ENCODE results near the gene TREX2. TPM values are rescaled to one million over a fixed set of nuclear protein-coding genes. Genes with fewer than 3 reads are reported as not detected.

Gene TREX2
- total and polyA plus RNA-seq, 2 experiments from 2014 or later: 0.60 to 1.3 TPM

GRCh38 chrX:153463556-153463955 lies 17.7 kb upstream of the TREX2 start:
- TF ChIP-seq CTCF (IDR thresholded peaks at IDR 0.05; ENCODE audit: poor library complexity) (no peak), EZH2 (IDR thresholded peaks at IDR 0.05; ENCODE audit: borderline replicate concordance) (no peak), EZH2phosphoT487 (IDR thresholded peaks at IDR 0.05; ENCODE audit: low read depth, severe bottlenecking, unreplicated experiment) (no peak)
- WGBS (ENCODE audit: low lambda C conversion rate, missing lambda C conversion rate): 79% methylated on average over 12 of the region's 12 CpGs
- no peaks in the 10 kb centered on the region for H3K9me2 ChIP-seq (replicated peaks; ENCODE audit: insufficient read depth)
- no peaks in the 10 kb centered on the region for H3K79me2 ChIP-seq
- no peaks in the 10 kb centered on the region for H4K20me1 ChIP-seq (ENCODE audit: insufficient read depth, poor library complexity, severe bottlenecking)
- H3K27me3 ChIP-seq: no peaks in the 10 kb centered on the region
- H3K9me3 ChIP-seq (ENCODE audit: low read depth): no peaks in the 10 kb centered on the region
- H2AFZ ChIP-seq: no peak overlapping the region
- no peaks in the 10 kb centered on the region for H3K36me3 ChIP-seq (replicated peaks; ENCODE audit: insufficient read depth, low read depth)
- DNase-seq (ENCODE audit: low spot score): no peak
- no peak overlapping the region for H3K4me3 ChIP-seq
- no peaks in the 10 kb centered on the region for H3K4me1 ChIP-seq (ENCODE audit: insufficient read depth)
- H3K27ac ChIP-seq: no peak overlapping the region
- H3K4me2 ChIP-seq: no peak overlapping the region

GRCh38 chrX:153463031-153463430 lies 17.2 kb upstream of the TREX2 start:
- WGBS (ENCODE audit: low lambda C conversion rate, missing lambda C conversion rate): 70% methylated on average over 6 of the region's 6 CpGs
- H4K20me1 ChIP-seq (ENCODE audit: insufficient read depth, poor library complexity, severe bottlenecking): no peaks in the 10 kb centered on the region
- H3K4me1 ChIP-seq (ENCODE audit: insufficient read depth): no peaks in the 10 kb centered on the region
- TF ChIP-seq EZH2phosphoT487 (IDR thresholded peaks at IDR 0.05; ENCODE audit: low read depth, severe bottlenecking, unreplicated experiment) (no peak), EZH2 (IDR thresholded peaks at IDR 0.05; ENCODE audit: borderline replicate concordance) (no peak), CTCF (IDR thresholded peaks at IDR 0.05; ENCODE audit: poor library complexity) (no peak)
- H3K79me2 ChIP-seq: no peaks in the 10 kb centered on the region
- no peak overlapping the region for H3K4me3 ChIP-seq
- DNase-seq (ENCODE audit: low spot score): no peak
- H3K9me3 ChIP-seq (ENCODE audit: low read depth): no peaks in the 10 kb centered on the region
- no peaks in the 10 kb centered on the region for H3K9me2 ChIP-seq (replicated peaks; ENCODE audit: insufficient read depth)
- H3K27me3 ChIP-seq: no peaks in the 10 kb centered on the region
- H3K36me3 ChIP-seq (replicated peaks; ENCODE audit: insufficient read depth, low read depth): no peaks in the 10 kb centered on the region
- no peak overlapping the region for H3K4me2 ChIP-seq
- H2AFZ ChIP-seq: no peak overlapping the region
- H3K27ac ChIP-seq: no peak overlapping the region

GRCh38 chrX:153462291-153462690 lies 16.4 kb upstream of the TREX2 start:
- H3K9me2 ChIP-seq (replicated peaks; ENCODE audit: insufficient read depth): no peaks in the 10 kb centered on the region
- H3K79me2 ChIP-seq: no peaks in the 10 kb centered on the region
- no peaks in the 10 kb centered on the region for H3K27me3 ChIP-seq
- 86% methylated on average over 10 of the region's 10 CpGs for WGBS (ENCODE audit: low lambda C conversion rate, missing lambda C conversion rate)
- H3K27ac ChIP-seq: no peak overlapping the region
- H3K4me1 ChIP-seq (ENCODE audit: insufficient read depth): no peaks in the 10 kb centered on the region
- H3K9me3 ChIP-seq (ENCODE audit: low read depth): no peaks in the 10 kb centered on the region
- DNase-seq (ENCODE audit: low spot score): no peak
- no peak overlapping the region for H2AFZ ChIP-seq
- no peaks in the 10 kb centered on the region for H3K36me3 ChIP-seq (replicated peaks; ENCODE audit: insufficient read depth, low read depth)
- H3K4me3 ChIP-seq: no peak overlapping the region
- no peak overlapping the region for H3K4me2 ChIP-seq
- TF ChIP-seq CTCF (IDR thresholded peaks at IDR 0.05; ENCODE audit: poor library complexity) (no peak), EZH2phosphoT487 (IDR thresholded peaks at IDR 0.05; ENCODE audit: low read depth, severe bottlenecking, unreplicated experiment) (no peak), EZH2 (IDR thresholded peaks at IDR 0.05; ENCODE audit: borderline replicate concordance) (no peak)
- H4K20me1 ChIP-seq (ENCODE audit: insufficient read depth, poor library complexity, severe bottlenecking): no peaks in the 10 kb centered on the region

- H3K79me2 ChIP-seq: no peaks in the 10 kb centered on the region
- no peak overlapping the region for H2AFZ ChIP-seq
- WGBS (ENCODE audit: low lambda C conversion rate, missing lambda C conversion rate): 63% methylated on average over 7 of the region's 7 CpGs
- H3K27ac ChIP-seq: no peak overlapping the region
- H3K4me2 ChIP-seq: no peak overlapping the region
- H3K9me2 ChIP-seq (replicated peaks; ENCODE audit: insufficient read depth): no peaks in the 10 kb centered on the region
- TF ChIP-seq EZH2 (IDR thresholded peaks at IDR 0.05; ENCODE audit: borderline replicate concordance) (no peak), CTCF (IDR thresholded peaks at IDR 0.05; ENCODE audit: poor library complexity) (peak; percentile 56)
- H3K4me3 ChIP-seq: no peak overlapping the region
- peak; percentile 57 for DNase-seq (ENCODE audit: low spot score)
- no peaks in the 10 kb centered on the region for H3K36me3 ChIP-seq (replicated peaks; ENCODE audit: insufficient read depth, low read depth)
- H3K9me3 ChIP-seq (ENCODE audit: low read depth): no peaks in the 10 kb centered on the region
- H3K27me3 ChIP-seq: no peaks in the 10 kb centered on the region
- H4K20me1 ChIP-seq (ENCODE audit: insufficient read depth, poor library complexity, severe bottlenecking): no peaks in the 10 kb centered on the region
- H3K4me1 ChIP-seq (ENCODE audit: insufficient read depth): no peaks in the 10 kb centered on the region
Measured at GRCh38 chrX:153460826-153461225, 15.0 kb upstream of the TREX2 start.

Data from hepatocyte (in vitro differentiated cells).